Measurements from ENCODE around the gene POLD1. TPM values are rescaled to one million over a fixed set of nuclear protein-coding genes. Genes with fewer than 3 reads are reported as not detected.

The POLD1 gene
- total RNA-seq, 2 donors from 2014 or later, result 23.5 to 26.6 TPM

- H3K27me3 Mint-ChIP-seq, result peaks cover 32% of the 10 kb centered on the region
- DNase-seq (no peak), ATAC-seq (no peak)
- no peak overlapping the region for H3K27ac Mint-ChIP-seq
- no peak overlapping the region for H3K4me3 Mint-ChIP-seq
- H3K9me3 ChIP-seq (ENCODE audit: control insufficient read depth, low read length, poor library complexity, severe bottlenecking), result no peaks in the 10 kb centered on the region
- peaks cover 6% of the 10 kb centered on the region for H3K4me1 Mint-ChIP-seq
- H3K36me3 Mint-ChIP-seq (ENCODE audit: low read depth), result peaks cover 3% of the 10 kb centered on the region
Observed at GRCh38 chr19:50455992-50456391, 71.8 kb downstream of the POLD1 start.

- H3K9me3 ChIP-seq (ENCODE audit: control insufficient read depth, low read length, poor library complexity, severe bottlenecking), result no peaks in the 10 kb centered on the region
- Mint-ChIP-seq H3K36me3 (ENCODE audit: low read depth) (peaks cover 3% of the 10 kb centered on the region), H3K27me3 (peaks cover 33% of the 10 kb centered on the region), H3K27ac (no peak overlapping the region), H3K4me1 (peaks cover 9% of the 10 kb centered on the region), H3K4me3 (no peak overlapping the region)
- DNase-seq (no peak), ATAC-seq (no peak)
Observed at GRCh38 chr19:50457300-50457699, 73.2 kb downstream of the POLD1 start.

GRCh38 chr19:50458396-50459066 is 74.4 kb downstream of the POLD1 start:
- Mint-ChIP-seq H3K36me3 (ENCODE audit: low read depth) (peaks cover 5% of the 10 kb centered on the region), H3K27ac (no peak overlapping the region), H3K4me1 (peaks cover 6% of the 10 kb centered on the region), H3K4me3 (no peak overlapping the region), H3K27me3 (peaks cover 38% of the 10 kb centered on the region)
- no peaks in the 10 kb centered on the region for H3K9me3 ChIP-seq (ENCODE audit: control insufficient read depth, low read length, poor library complexity, severe bottlenecking)
- ATAC-seq, result no peak
- no peak for DNase-seq

GRCh38 chr19:50459067-50459456 is 74.9 kb downstream of the POLD1 start:
- H3K27me3 Mint-ChIP-seq, result peaks cover 39% of the 10 kb centered on the region
- H3K9me3 ChIP-seq (ENCODE audit: control insufficient read depth, low read length, poor library complexity, severe bottlenecking), result no peaks in the 10 kb centered on the region
- ATAC-seq (no peak), DNase-seq (no peak)
- H3K4me3 Mint-ChIP-seq, result no peak overlapping the region
- peaks cover 6% of the 10 kb centered on the region for H3K4me1 Mint-ChIP-seq
- no peak overlapping the region for H3K27ac Mint-ChIP-seq
- H3K36me3 Mint-ChIP-seq (ENCODE audit: low read depth), result peaks cover 5% of the 10 kb centered on the region

GRCh38 chr19:50459638-50460037 is 75.5 kb downstream of the POLD1 start:
- Mint-ChIP-seq H3K27ac (no peak overlapping the region), H3K36me3 (ENCODE audit: low read depth) (peaks cover 5% of the 10 kb centered on the region), H3K4me3 (no peak overlapping the region), H3K27me3 (peaks cover 39% of the 10 kb centered on the region), H3K4me1 (peaks cover 6% of the 10 kb centered on the region)
- no peaks in the 10 kb centered on the region for H3K9me3 ChIP-seq (ENCODE audit: control insufficient read depth, low read length, poor library complexity, severe bottlenecking)
- ATAC-seq (no peak), DNase-seq (no peak)

GRCh38 chr19:50460161-50460765 is 76.1 kb downstream of the POLD1 start:
- DNase-seq, result no peak
- Mint-ChIP-seq H3K27ac (no peak overlapping the region), H3K36me3 (ENCODE audit: low read depth) (peaks cover 5% of the 10 kb centered on the region)

GRCh38 chr19:50461066-50461875 is 77.1 kb downstream of the POLD1 start:
- H3K27me3 Mint-ChIP-seq, result peaks cover 41% of the 10 kb centered on the region
- peak overlapping the region; percentile 11 for H3K27ac Mint-ChIP-seq
- no peaks in the 10 kb centered on the region for H3K9me3 ChIP-seq (ENCODE audit: control insufficient read depth, low read length, poor library complexity, severe bottlenecking)
- peaks cover 6% of the 10 kb centered on the region for H3K4me1 Mint-ChIP-seq
- peaks cover 5% of the 10 kb centered on the region for H3K36me3 Mint-ChIP-seq (ENCODE audit: low read depth)
- DNase-seq, result peak in 2 of 3 donors; percentile 22 to 44
- H3K4me3 Mint-ChIP-seq, result no peak overlapping the region
- ATAC-seq, result peak; percentile 85

More at GRCh38 chr19:50460161-50460765, 76.1 kb downstream of the POLD1 start:
- H3K9me3 ChIP-seq (ENCODE audit: control insufficient read depth, low read length, poor library complexity, severe bottlenecking), result no peaks in the 10 kb centered on the region
- Mint-ChIP-seq H3K27me3 (peaks cover 37% of the 10 kb centered on the region), H3K4me1 (peaks cover 6% of the 10 kb centered on the region), H3K4me3 (no peak overlapping the region)
- ATAC-seq, result peak; percentile 49

GRCh38 chr19:50462970-50463369 is 78.8 kb downstream of the POLD1 start:
- ATAC-seq, result no peak
- Mint-ChIP-seq H3K27me3 (peaks cover 32% of the 10 kb centered on the region), H3K36me3 (ENCODE audit: low read depth) (peaks cover 3% of the 10 kb centered on the region), H3K27ac (no peak overlapping the region), H3K4me1 (peaks cover 3% of the 10 kb centered on the region), H3K4me3 (no peak overlapping the region)
- no peaks in the 10 kb centered on the region for H3K9me3 ChIP-seq (ENCODE audit: control insufficient read depth, low read length, poor library complexity, severe bottlenecking)
- no peak for DNase-seq

GRCh38 chr19:50464348-50464747 is 80.2 kb downstream of the POLD1 start:
- no peaks in the 10 kb centered on the region for H3K9me3 ChIP-seq (ENCODE audit: control insufficient read depth, low read length, poor library complexity, severe bottlenecking)
- peaks cover 3% of the 10 kb centered on the region for H3K36me3 Mint-ChIP-seq (ENCODE audit: low read depth)
- ATAC-seq (no peak), DNase-seq (no peak)
- H3K27ac Mint-ChIP-seq, result peak overlapping the region; percentile 67
- peaks cover 3% of the 10 kb centered on the region for H3K4me1 Mint-ChIP-seq
- H3K27me3 Mint-ChIP-seq, result peaks cover 40% of the 10 kb centered on the region
- no peak overlapping the region for H3K4me3 Mint-ChIP-seq

GRCh38 chr19:50465000-50465399 is 80.9 kb downstream of the POLD1 start:
- no peak for ATAC-seq

GRCh38 chr19:50465986-50466705 is 82.0 kb downstream of the POLD1 start:
- H3K9me3 ChIP-seq (ENCODE audit: control insufficient read depth, low read length, poor library complexity, severe bottlenecking), result no peaks in the 10 kb centered on the region
- no peak overlapping the region for H3K27ac Mint-ChIP-seq
- H3K36me3 Mint-ChIP-seq (ENCODE audit: low read depth), result peaks cover 3% of the 10 kb centered on the region
- H3K4me1 Mint-ChIP-seq, result peaks cover 2% of the 10 kb centered on the region
- H3K4me3 Mint-ChIP-seq, result no peak overlapping the region
- DNase-seq, result no peak
- ATAC-seq, result no peak
- peaks cover 31% of the 10 kb centered on the region for H3K27me3 Mint-ChIP-seq

More at GRCh38 chr19:50465000-50465399, 80.9 kb downstream of the POLD1 start:
- Mint-ChIP-seq H3K4me3 (no peak overlapping the region), H3K36me3 (ENCODE audit: low read depth) (peaks cover 3% of the 10 kb centered on the region), H3K27me3 (peaks cover 33% of the 10 kb centered on the region), H3K27ac (no peak overlapping the region), H3K4me1 (peaks cover 3% of the 10 kb centered on the region)
- DNase-seq, result no peak
- H3K9me3 ChIP-seq (ENCODE audit: control insufficient read depth, low read length, poor library complexity, severe bottlenecking), result no peaks in the 10 kb centered on the region

- H3K4me1 Mint-ChIP-seq, result no peaks in the 10 kb centered on the region
- ATAC-seq (no peak), DNase-seq (no peak)
- H3K27me3 Mint-ChIP-seq, result peaks cover 31% of the 10 kb centered on the region
- H3K9me3 ChIP-seq (ENCODE audit: control insufficient read depth, low read length, poor library complexity, severe bottlenecking), result no peaks in the 10 kb centered on the region
- no peak overlapping the region for H3K4me3 Mint-ChIP-seq
- peaks cover 3% of the 10 kb centered on the region for H3K36me3 Mint-ChIP-seq (ENCODE audit: low read depth)
- no peak overlapping the region for H3K27ac Mint-ChIP-seq
Observed at GRCh38 chr19:50466706-50467039, 82.5 kb downstream of the POLD1 start.

- DNase-seq (no peak), ATAC-seq (no peak)
- no peaks in the 10 kb centered on the region for H3K9me3 ChIP-seq (ENCODE audit: control insufficient read depth, low read length, poor library complexity, severe bottlenecking)
- Mint-ChIP-seq H3K27ac (no peak overlapping the region), H3K36me3 (ENCODE audit: low read depth) (peaks cover 3% of the 10 kb centered on the region), H3K4me1 (no peaks in the 10 kb centered on the region), H3K27me3 (peaks cover 27% of the 10 kb centered on the region), H3K4me3 (no peak overlapping the region)
Observed at GRCh38 chr19:50467566-50467965, 83.4 kb downstream of the POLD1 start.
